H1 (cell line): ENCODE measurements around the gene ATAD3B.

ENCODE experiments used
- ASH2L ChIP-seq: fragments of 200-600, 300-600 bp; sonication (generic); IDR thresholded peaks from one replicate; pipeline ENCODE4 v1.7.1; 2017; ENCODE audit warnings: low read length
- EP300 ChIP-seq, 2 experiments: IDR thresholded peaks; 1 replicate in 1 of 2; 2 replicates in 1 of 2; pipeline ENCODE4 v1.6.1; 2011 to 2012; ENCODE audit warnings: low read depth in 2 of 2, low read length in 2 of 2, mild to moderate bottlenecking in 2 of 2, borderline replicate concordance in 1 of 2, inconsistent platforms in 1 of 2, moderate library complexity in 1 of 2
- EZH2 ChIP-seq: fragments of 200-600 bp; sonication (generic); IDR thresholded peaks from 2 replicates; pipeline ENCODE4 v1.7.1; 2012; ENCODE audit warnings: low read depth, mild to moderate bottlenecking, moderate library complexity, low read length, inconsistent platforms; ENCODE audit not compliant: severe bottlenecking
- FOSL1 ChIP-seq: IDR thresholded peaks from 2 replicates; pipeline ENCODE4 v1.6.1; 2011; ENCODE audit warnings: mild to moderate bottlenecking, low read depth, low read length, moderate library complexity; ENCODE audit not compliant: insufficient read depth
- JUND ChIP-seq: IDR thresholded peaks from 2 replicates; pipeline ENCODE4 v1.6.1; 2011; ENCODE audit warnings: mild to moderate bottlenecking, improper control_type of control experiment, low read length
- POLR2AphosphoS5 ChIP-seq: IDR thresholded peaks from 2 replicates; pipeline ENCODE4 v1.6.1; 2011; ENCODE audit warnings: low read depth, low read length
- TF ChIP-seq, protein P1 (sequence below), 3 experiments: IDR thresholded peaks; 1 replicate in 2 of 3; 2 replicates in 1 of 3; pipeline versions ENCODE4 v1.5.1 to v1.6.1; 2011; ENCODE audit warnings: low read length in 3 of 3, mild to moderate bottlenecking in 3 of 3, inconsistent platforms in 2 of 3, low read depth in 1 of 3, moderate library complexity in 1 of 3; ENCODE audit not compliant: insufficient read depth in 1 of 3; ENCODE audit errors: control extremely low read depth in 1 of 3

DNA sequence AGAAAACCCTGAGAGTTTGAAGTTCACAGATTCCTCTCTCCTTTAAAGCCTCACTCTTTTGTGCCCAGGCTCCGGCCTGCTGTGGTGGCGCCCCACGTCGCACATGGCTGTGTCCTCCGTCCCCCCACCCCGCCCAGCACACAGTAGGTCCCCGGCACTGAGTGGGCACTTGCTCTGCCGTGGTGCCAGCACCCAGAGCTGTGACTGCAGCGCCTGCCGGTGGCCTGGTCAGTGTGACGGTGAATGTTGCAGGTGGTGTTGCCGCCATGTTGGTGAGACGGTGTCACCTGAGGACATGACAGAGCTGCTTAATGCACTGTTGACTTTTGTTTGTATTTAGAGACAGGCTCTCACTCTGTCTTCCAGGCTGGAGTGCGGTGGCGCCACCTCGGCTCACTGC, 18.7 kb upstream of the ATAD3B start:
- no peak for TF ChIP-seq FOSL1
- TF ChIP-seq ASH2L = no peak
- TF ChIP-seq POLR2AphosphoS5 = no peak
- TF ChIP-seq, protein P1, sequence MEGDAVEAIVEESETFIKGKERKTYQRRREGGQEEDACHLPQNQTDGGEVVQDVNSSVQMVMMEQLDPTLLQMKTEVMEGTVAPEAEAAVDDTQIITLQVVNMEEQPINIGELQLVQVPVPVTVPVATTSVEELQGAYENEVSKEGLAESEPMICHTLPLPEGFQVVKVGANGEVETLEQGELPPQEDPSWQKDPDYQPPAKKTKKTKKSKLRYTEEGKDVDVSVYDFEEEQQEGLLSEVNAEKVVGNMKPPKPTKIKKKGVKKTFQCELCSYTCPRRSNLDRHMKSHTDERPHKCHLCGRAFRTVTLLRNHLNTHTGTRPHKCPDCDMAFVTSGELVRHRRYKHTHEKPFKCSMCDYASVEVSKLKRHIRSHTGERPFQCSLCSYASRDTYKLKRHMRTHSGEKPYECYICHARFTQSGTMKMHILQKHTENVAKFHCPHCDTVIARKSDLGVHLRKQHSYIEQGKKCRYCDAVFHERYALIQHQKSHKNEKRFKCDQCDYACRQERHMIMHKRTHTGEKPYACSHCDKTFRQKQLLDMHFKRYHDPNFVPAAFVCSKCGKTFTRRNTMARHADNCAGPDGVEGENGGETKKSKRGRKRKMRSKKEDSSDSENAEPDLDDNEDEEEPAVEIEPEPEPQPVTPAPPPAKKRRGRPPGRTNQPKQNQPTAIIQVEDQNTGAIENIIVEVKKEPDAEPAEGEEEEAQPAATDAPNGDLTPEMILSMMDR (IDR thresholded peaks at IDR 0.05; ENCODE audit: control extremely low read depth in 1 of 3, insufficient read depth in 1 of 3, low read depth in 1 of 3, low read length in 3 of 3) = peak in 1 of 3 experiments; percentile 6; a peak in 1 of 4 replicates
- TF ChIP-seq EZH2 = no peak
- TF ChIP-seq JUND = no peak
- no peak for TF ChIP-seq EP300 (IDR thresholded peaks at IDR 0.05; ENCODE audit: borderline replicate concordance in 1 of 2, low read depth in 2 of 2, low read length in 2 of 2)
